KG1 (cell line): ENCODE measurements around the gene LAMA2.

ENCODE experiments used
- DNase-seq: peaks from one replicate; lab custom pipeline; 2025; lab: John Stamatoyannopoulos, UW

Gene LAMA2

DNA sequence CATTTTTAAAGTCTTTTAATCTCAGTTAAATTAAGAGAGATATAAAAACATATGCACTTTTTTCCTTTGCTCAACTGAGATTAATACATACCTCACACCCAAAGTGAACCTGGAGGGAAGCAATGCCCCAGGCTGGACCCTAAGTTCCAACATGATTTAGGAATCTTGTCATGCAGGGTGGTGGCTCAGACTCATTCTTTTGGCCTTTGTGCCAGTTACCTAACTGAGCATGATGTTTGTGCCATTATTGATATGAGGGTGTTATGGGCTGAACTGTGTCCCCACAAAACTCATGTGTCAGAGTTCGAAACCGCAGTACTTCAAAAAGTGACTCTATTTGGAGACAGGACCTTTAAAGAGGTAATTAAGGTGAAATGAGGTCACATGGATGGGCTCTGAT, 639.0 kb downstream of the LAMA2 start:
- no peak for DNase-seq

DNA sequence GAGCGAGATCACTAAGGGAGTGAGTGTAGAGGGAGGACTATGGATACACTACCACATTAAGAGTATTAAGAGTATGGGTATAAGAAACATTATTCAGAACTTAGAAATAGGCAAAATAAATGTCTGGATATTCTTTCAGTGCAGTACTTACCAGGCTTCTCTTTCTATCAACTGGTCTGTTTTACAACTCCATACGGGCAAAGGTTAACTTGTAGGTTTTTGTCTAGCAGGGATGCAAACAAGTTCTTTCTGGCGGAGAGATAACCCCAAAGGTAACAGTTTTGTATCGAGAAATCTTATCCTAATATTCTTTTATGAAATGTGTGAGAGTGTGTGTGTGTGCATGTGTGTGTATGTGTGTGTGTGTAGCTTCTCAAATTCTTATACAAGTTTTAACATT, 640.9 kb downstream of the LAMA2 start:
- no peak for DNase-seq

DNA sequence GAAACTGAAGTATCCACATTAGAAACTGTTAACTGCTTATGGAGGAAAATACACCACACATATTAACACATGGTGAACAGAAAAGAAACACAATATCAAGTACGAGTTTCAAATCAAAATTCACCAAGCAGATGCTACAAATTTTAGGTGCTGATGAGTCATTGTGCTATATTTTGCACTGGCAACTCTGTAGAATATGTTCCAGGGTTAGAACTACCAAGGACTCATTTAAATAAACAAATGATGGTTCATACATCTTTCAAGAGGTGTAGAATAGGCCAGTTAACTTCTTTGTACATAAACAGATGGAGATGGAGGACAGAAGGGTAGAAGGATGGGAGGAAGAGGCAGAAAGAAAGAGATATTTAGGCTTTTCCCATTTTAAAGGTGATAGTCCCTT, 642.1 kb downstream of the LAMA2 start:
- DNase-seq: no peak

DNA sequence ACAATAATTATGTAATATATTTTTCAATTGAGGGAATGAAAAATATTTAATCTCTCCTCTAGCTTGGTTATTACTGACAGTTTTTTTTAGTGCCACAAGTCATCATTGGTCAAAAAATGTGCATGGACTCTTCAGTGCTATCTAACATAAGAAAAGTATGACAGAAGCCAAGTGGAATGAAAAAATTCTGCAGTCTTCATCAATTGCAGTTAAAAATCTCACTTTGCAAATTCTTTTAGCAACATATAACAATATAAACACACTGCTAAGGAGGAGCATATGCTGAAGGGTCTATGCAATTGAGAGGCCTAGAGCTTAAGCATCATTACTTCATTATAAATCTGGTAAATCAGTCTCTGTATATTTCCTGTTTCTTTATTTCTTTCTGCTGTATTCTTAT, 652.0 kb downstream of the LAMA2 start:
- no peak for DNase-seq

DNA sequence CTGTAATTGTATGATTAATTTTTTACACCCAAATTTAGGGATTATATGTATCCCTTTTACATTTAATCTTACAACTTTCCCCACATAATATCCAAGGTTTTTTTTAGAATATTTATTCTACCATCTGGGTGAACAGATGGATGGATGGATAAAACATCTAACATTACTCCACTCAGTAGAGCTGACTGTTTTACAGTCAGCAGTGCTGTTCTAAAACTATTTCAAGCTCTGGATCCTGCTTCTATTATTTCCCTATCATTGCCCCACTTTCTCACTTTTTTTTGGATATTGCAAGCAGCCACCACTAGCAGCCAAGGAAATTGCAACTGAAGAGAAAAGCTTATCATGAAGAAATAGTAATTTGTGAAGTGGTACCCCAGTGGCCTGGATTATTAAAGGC, 653.3 kb downstream of the LAMA2 start:
- no peak for DNase-seq

DNA sequence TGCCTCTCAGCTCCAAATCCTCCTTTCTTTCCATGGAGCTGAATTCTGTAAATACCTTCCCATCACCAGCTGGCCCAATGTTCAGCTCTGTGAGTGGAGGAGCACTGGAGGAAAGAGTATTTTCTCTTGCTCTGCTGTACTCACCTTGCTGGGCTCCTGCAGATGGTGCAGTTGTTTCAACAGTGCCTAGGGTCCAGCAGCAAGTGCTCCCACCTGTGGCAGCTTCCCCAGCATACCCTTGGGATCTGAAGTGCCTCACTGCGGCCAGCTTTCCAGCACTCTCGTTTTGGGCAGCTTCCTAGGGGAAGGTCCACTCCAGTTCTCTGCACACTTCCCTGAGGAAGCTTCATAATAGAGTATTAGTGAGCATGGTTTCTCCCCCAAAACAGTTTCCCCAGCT, 656.1 kb downstream of the LAMA2 start:
- DNase-seq: no peak

DNA sequence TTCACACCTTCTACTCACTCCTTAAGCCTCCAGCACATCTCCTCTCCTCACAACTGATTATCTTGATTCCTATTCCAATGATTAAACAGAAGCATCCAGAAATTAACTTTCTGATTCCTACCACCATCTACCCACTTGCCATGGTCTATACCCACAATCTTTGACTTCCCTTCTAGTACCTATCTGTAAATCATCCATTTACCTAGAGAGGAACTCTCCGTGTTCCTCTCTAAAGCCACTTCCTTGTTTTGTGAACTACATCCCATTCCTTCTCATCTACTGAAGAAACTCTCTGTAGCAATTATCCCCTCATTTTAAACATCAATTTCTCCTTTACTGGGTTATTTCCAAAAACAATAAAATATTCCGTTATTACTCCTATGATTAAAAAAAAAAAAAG, 659.8 kb downstream of the LAMA2 start:
- no peak for DNase-seq

DNA sequence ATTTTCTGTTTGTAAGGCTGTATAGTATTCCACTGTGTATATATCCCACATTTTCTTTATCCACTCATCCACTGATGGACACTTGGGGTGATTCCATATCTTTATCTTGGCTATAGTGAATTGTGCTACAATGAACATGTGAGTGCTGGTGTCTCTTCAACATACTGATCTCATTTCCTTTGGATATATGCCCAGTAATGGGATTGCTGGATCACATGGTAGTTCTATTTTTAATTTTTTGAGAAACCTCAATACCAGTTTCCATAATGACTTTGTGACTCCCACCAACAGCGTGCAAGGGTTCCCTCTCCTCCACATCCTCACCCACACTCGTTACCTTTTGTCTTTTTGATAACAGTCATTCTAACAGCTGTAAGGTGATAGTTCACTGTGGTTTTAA, 661.0 kb downstream of the LAMA2 start:
- DNase-seq: no peak

DNA sequence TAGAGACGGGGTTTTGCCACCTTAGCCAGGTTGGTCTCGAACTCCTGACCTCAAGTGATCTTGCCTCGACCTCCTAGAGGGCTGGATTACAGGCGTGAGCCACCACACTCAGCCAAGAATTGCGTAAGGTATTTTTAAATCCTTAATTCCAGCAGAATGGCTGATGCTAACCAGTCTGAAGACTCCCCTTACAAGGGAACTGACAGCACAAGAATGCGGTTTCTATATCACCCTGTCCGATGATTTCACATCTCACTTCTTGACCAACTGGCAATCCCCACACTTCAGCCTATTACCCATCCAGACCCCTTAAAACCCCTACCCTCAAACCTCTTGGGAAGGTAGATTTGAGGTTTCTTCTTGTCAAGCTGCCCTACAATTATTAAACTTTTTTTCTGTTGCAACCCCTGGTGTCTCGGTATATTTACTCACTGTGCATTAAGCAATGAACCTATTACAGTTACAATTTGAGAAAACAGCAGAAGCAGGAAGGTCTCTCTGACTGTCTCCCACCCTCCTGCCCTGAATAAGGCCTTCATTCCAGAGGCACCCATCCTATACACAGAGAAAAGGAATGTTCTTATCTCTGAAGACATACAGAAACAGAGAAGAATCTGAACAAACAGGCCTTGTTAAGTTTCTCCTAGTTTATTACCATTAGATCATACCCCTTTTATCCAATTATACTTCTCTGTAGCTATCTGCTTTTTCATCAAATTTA, 662.1 kb downstream of the LAMA2 start:
- no peak for DNase-seq

DNA sequence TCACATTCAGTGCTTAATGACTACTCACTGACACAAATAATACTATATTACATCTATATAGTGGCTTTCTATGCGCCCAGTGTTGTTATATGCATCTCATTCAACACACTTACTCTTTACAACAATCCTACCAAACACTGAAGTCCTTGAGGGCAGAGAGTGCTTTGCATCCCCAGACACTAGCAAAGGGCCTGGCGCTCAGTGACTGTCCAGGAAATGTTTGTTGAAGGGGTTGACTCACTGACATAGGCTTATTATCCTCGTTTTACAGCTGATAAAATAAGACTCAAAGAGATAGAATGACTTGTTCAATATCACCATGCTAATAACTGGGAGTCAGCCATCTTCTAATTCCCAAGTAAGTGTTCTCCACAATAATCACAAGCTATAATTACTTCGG, 663.8 kb downstream of the LAMA2 start:
- DNase-seq: no peak

DNA sequence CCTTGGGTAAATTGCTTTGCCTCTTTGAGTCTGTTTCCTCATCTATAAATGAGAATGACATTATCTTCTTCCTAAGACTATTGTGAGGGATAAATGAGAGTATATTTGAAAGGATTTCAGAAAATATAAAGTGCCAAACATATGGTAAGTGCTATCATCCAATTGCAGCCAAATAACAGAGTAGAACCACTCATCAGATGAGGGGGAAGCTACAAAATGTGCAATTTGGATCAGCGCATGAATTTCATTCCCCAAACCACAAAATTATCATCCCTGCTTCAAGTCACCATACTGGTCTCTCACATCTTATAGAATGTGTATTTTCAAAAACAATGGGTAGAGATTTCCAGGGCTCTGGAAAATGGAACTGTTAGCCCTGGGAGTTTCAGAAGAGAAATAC, 668.5 kb downstream of the LAMA2 start:
- DNase-seq: no peak

DNA sequence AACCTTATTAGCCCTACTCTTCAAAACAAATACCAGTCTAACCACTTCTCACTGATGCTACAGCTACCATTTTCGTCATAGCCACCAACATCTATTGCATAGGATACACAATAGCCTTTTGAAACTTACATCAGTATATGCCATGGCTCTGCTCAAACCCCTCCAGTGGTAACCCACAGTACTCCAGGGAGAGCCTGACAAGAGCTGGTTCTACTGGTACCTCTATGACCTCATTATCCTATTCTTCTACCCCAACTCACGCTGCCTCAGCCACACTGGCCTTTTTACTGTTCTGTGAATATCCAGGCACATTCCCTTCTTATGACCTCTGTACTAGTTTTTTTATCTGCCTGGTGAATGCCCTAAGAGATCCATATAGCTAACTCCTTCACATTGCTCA, 669.5 kb downstream of the LAMA2 start:
- no peak for DNase-seq

DNA sequence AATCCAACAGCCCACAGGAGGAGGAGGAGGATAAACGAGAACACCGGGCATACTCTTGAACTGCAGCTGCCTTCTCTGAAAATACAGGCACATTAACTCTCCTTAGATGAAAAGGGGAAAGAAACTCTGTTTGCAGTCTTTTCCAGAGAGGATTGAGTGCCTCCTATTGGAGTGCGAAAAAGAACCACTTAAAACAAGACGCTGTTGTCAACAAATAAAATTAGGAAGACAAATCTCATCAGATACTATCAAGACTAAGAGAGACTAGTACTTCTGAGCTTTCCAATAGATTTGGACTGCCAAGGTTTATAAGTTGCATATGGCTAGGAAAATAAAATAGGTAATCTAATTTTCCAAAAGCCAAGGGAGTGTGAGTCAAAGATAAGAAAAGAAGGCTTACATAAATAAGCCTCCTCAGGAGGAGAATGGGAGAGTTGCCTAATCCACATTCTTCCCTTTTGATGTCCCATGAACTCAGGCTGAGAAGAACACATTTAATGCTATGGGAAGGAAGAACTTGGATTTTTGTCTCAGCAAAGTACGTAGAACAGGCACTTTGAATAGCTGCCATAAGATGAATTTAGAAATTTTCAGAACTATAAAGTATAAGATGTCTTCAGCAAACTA, 672.4 kb downstream of the LAMA2 start:
- DNase-seq: no peak

DNA sequence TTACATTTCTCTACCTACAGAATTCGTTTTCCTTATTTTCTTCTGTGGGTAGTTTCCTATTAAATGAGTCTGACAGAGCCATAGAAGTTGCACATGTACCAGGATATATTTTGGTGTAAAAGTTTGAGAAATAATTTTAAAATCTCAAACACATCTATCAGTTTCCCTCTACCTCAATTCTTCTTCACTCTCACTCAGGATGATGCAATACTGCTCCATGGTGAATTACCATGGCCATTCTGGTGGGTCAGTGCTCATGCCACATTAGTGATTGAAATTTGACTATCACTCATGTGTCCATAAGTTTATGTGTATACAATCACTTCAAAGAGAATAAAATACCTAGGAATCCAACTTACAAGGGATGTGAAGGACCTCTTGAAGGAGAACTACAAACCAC, 675.3 kb downstream of the LAMA2 start:
- no peak for DNase-seq

DNA sequence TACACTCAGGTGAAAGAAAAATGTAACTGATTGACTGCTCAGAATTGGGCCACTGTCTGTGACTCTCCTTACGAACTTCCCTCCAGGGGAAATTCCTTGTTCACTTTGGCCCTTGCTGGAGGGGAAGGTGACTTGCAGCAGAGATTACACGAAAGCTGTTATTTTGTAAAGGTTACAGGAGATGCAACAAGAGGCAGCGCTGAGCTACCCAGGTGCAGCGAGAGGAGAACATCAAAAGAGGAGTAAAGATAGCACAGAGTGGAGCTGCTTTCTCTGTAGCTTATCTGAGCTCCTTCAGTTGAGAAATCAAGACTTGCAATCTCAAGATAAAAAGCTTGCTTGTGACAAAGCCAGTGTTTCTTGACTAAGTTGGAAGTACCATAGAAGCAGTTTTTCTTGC, 682.4 kb downstream of the LAMA2 start:
- DNase-seq: no peak

DNA sequence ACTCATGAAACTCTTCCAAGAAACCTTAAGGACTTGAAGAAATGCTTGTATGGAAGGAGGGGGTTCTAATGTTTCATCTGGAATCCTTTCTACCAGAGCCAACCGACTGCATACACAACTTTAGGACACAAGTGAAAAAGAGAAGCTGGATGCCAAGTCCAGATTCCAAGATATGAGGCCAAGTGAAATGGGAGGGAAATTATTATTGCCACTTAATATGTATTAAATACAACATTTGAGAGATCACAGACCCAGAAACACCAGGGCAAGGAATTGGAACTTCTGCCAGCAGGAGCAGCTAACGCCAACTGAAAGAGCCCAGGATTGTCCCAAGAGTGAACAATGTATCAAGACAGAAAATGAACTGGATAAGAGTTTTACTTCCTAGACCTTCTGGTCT, 682.9 kb downstream of the LAMA2 start:
- no peak for DNase-seq
